ENCODE measurements around the gene SEC61A2. TPM values are rescaled to one million over a fixed set of nuclear protein-coding genes. Genes with fewer than 3 reads are reported as not detected.

Gene SEC61A2
- total and polyA plus RNA-seq, 8 donors = 4.8 to 19.9 (median 15.5) TPM

GRCh38 chr10:12135631-12136030 lies 6.2 kb downstream of the SEC61A2 start:
- no peak for TF ChIP-seq CTCF (IDR thresholded peaks at IDR 0.05)
- intact Hi-C loops (cut with DNase I) = no loop called here
- H3K36me3 ChIP-seq = peaks cover 3 to 26% of the 10 kb centered on the region in 2 donors
- no peak for DNase-seq
- peak; percentile 60 for ATAC-seq
- H3K27ac ChIP-seq = no peak overlapping the region
- no peaks in the 10 kb centered on the region for H3K9me3 ChIP-seq
- no peak overlapping the region for H3K4me3 ChIP-seq
- H3K4me1 ChIP-seq = no peaks in the 10 kb centered on the region
- no peaks in the 10 kb centered on the region for H3K27me3 ChIP-seq

- no peak for TF ChIP-seq CTCF (IDR thresholded peaks at IDR 0.05)
- ATAC-seq (no peak), DNase-seq (no peak)
- Histone ChIP-seq H3K9me3 (no peaks in the 10 kb centered on the region), H3K27me3 (no peaks in the 10 kb centered on the region), H3K36me3 (peaks cover 3 to 46% of the 10 kb centered on the region in 2 donors), H3K4me3 (no peak overlapping the region), H3K4me1 (no peaks in the 10 kb centered on the region), H3K27ac (no peak overlapping the region)
- intact Hi-C loops (cut with DNase I) = no loop called here
These were observed 10.6 kb downstream of the SEC61A2 start for GRCh38 chr10:12140038-12140437.

- H3K4me1 ChIP-seq = no peaks in the 10 kb centered on the region
- intact Hi-C loops (cut with DNase I) = no loop called here
- TF ChIP-seq CTCF (IDR thresholded peaks at IDR 0.05) = no peak
- no peaks in the 10 kb centered on the region for H3K27me3 ChIP-seq
- no peaks in the 10 kb centered on the region for H3K9me3 ChIP-seq
- no peak for ATAC-seq
- no peak for DNase-seq
- no peak overlapping the region for H3K4me3 ChIP-seq
- no peak overlapping the region for H3K27ac ChIP-seq
- H3K36me3 ChIP-seq = peaks cover 0 to 28% of the 10 kb centered on the region in 2 donors
These were observed 15.1 kb downstream of the SEC61A2 start for GRCh38 chr10:12144538-12144937.

GRCh38 chr10:12150163-12150562 lies 20.7 kb downstream of the SEC61A2 start:
- ATAC-seq = no peak
- no peak overlapping the region for H3K27ac ChIP-seq
- intact Hi-C loops (cut with DNase I) = no loop called here
- H3K9me3 ChIP-seq = no peaks in the 10 kb centered on the region
- no peaks in the 10 kb centered on the region for H3K4me1 ChIP-seq
- no peak for DNase-seq
- H3K36me3 ChIP-seq = peaks cover 0 to 14% of the 10 kb centered on the region in 2 donors
- no peak overlapping the region for H3K4me3 ChIP-seq
- no peaks in the 10 kb centered on the region for H3K27me3 ChIP-seq
- TF ChIP-seq CTCF (IDR thresholded peaks at IDR 0.05) = no peak

GRCh38 chr10:12154516-12154915 lies 25.0 kb downstream of the SEC61A2 start:
- Histone ChIP-seq H3K4me3 (no peak overlapping the region), H3K27me3 (peaks cover 0 to 20% of the 10 kb centered on the region in 2 donors), H3K9me3 (no peaks in the 10 kb centered on the region), H3K27ac (no peak overlapping the region), H3K36me3 (peaks cover 0 to 20% of the 10 kb centered on the region in 2 donors), H3K4me1 (peaks cover 0 to 7% of the 10 kb centered on the region in 2 donors)
- TF ChIP-seq CTCF (IDR thresholded peaks at IDR 0.05) = no peak
- ATAC-seq (no peak), DNase-seq (no peak)
- intact Hi-C loops (cut with DNase I) = no loop called here
